C4-2B (cell line): Measurements from ENCODE around the gene ANK3.

Source experiments
- CTCF ChIP-seq: fragments of 450-650 bp; conservative IDR thresholded peaks from 2 replicates; pipeline ENCODE4 v1.5.1; 2017; ENCODE audit warnings: mild to moderate bottlenecking
- ZFX ChIP-seq: fragments of 450-650 bp; IDR thresholded peaks from 2 replicates; pipeline ENCODE4 v1.6.1; 2017

GRCh38 chr10:60235001-60235400 lies 154.7 kb downstream of the ANK3 start:
- TF ChIP-seq CTCF: no peak
- TF ChIP-seq ZFX: no peak
